ENCODE results near the gene HCN2.
A peak's percentile ranks its signal among the peaks of the same experiment; 100 is the strongest.

- TF ChIP-seq CTCF (IDR thresholded peaks at IDR 0.05) = no peak
- peak; percentile 55 for TF ChIP-seq EZH2 (IDR thresholded peaks at IDR 0.05)
- peak; percentile 30 for TF ChIP-seq EZH2phosphoT487 (IDR thresholded peaks at IDR 0.05)
These were observed 49.8 kb downstream of the HCN2 start, which contains the start of gene FGF22 for GRCh38 chr19:639253-640160.

Data from neural progenitor cell (in vitro differentiated cells).